Gastroesophageal sphincter (tissue), 4 donors: ENCODE measurements around the gene SLC6A12. TPM values are rescaled to one million over a fixed set of nuclear protein-coding genes. Genes with fewer than 3 reads are reported as not detected.

Source experiments
- ATAC-seq: fragments of 150-250 bp; one replicate; pipeline ENCODE4 v1.9.1; 2016; ENCODE audit warnings: mild to moderate bottlenecking, moderate library complexity
- H3K27ac ChIP-seq, 4 donors: fragments of 200-600 bp; sonication (generic) in 3 of 4; 1 replicate in 3 of 4; 2 replicates in 1 of 4; pipeline ENCODE4 v1.5.1; 2016 to 2019
- H3K27me3 ChIP-seq: fragments of 200-600 bp; sonication (generic); one replicate; pipeline ENCODE4 v1.5.1; 2019
- H3K36me3 ChIP-seq, 2 donors: fragments of 200-600 bp; sonication (generic); one replicate each; pipeline ENCODE4 v1.5.1; 2019; ENCODE audit warnings: control low read depth in 1 of 2
- H3K4me1 ChIP-seq, 3 donors: fragments of 200-600 bp; sonication (generic); 1 replicate in 2 of 3; 2 replicates in 1 of 3; pipeline ENCODE4 v1.5.1; 2016 to 2019; ENCODE audit warnings: control low read depth in 2 of 3
- H3K4me3 ChIP-seq, 2 donors: fragments of 200-600 bp; sonication (generic); one replicate each; pipeline ENCODE4 v1.5.1; 2019; ENCODE audit warnings: mild to moderate bottlenecking in 1 of 2, moderate library complexity in 1 of 2
- H3K9me3 ChIP-seq, 3 donors: fragments of 200-600 bp; sonication (generic); one replicate each; pipeline ENCODE4 v1.5.1; 2017 to 2019; ENCODE audit warnings: control low read depth in 2 of 3
- CTCF ChIP-seq, 4 experiments: fragments of 200-600 bp in 2 of 4; fragments of 450-650 bp in 2 of 4; sonication (generic) in 1 of 4; IDR thresholded peaks; one replicate each; pipeline ENCODE4 v1.5.1; 2017 to 2019; ENCODE audit warnings: antibody characterized with exemption in 4 of 4, mild to moderate bottlenecking in 2 of 4, moderate library complexity in 2 of 4
- EP300 ChIP-seq: sonication (generic); formaldehyde crosslinking; IDR thresholded peaks from one replicate; pipeline ENCODE4 v1.6.1; 2017; ENCODE audit warnings: antibody characterized with exemption, mild to moderate bottlenecking
- POLR2A ChIP-seq, 2 donors: fragments of 450-650 bp; IDR thresholded peaks; one replicate each; pipeline ENCODE4 v1.6.1; 2017; ENCODE audit warnings: antibody characterized with exemption in 2 of 2, mild to moderate bottlenecking in 2 of 2, moderate library complexity in 1 of 2
- POLR2AphosphoS5 ChIP-seq: sonication (generic); formaldehyde crosslinking; IDR thresholded peaks from one replicate; pipeline ENCODE4 v1.6.1; 2017; ENCODE audit warnings: antibody characterized with exemption
- WGBS, 2 donors: methylation state at CpG; one replicate each; pipeline ENCODE4 v1.1.5; 2018; ENCODE audit warnings: low coverage in 1 of 2; 5-methylcytosine and 5-hydroxymethylcytosine counted together
- total RNA-seq, 4 donors: library from RNA; depleted of rRNA; stranded (reverse); fragments of >200 nt; gene quantifications; one replicate each; pipeline ENCODE4 v1.1.0, GENCODE V29; 2016

Gene SLC6A12
- total RNA-seq, 4 donors from 2014 or later: 11.3 TPM; not detected in 3

GRCh38 chr12:209246-209645 lies 4.7 kb downstream of the SLC6A12 start:
- Histone ChIP-seq H3K4me3 (no peak overlapping the region), H3K36me3 (no peaks in the 10 kb centered on the region), H3K9me3 (no peaks in the 10 kb centered on the region), H3K4me1 (peaks cover 0 to 13% (median 0%) of the 10 kb centered on the region in 3 donors), H3K27ac (no peak overlapping the region), H3K27me3 (peaks cover 97% of the 10 kb centered on the region)
- TF ChIP-seq POLR2A (IDR thresholded peaks at IDR 0.05) (no peak), POLR2AphosphoS5 (no peak), EP300 (no peak), CTCF (IDR thresholded peaks at IDR 0.05) (no peak)
- WGBS, 2 donors: 90% methylated on average over 9 of the region's 15 CpGs; no CpG with 5 or more reads in 1 of the 2 donors
- no peak for ATAC-seq

GRCh38 chr12:208813-209212 lies 5.1 kb downstream of the SLC6A12 start:
- H3K9me3 ChIP-seq: no peaks in the 10 kb centered on the region
- H3K27me3 ChIP-seq: peaks cover 97% of the 10 kb centered on the region
- no peaks in the 10 kb centered on the region for H3K36me3 ChIP-seq
- no peak for ATAC-seq
- 68 to 69% methylated on average over 4 of the region's 4 CpGs for WGBS, 2 donors
- no peak for TF ChIP-seq POLR2AphosphoS5
- no peak for TF ChIP-seq POLR2A (IDR thresholded peaks at IDR 0.05)
- no peak for TF ChIP-seq CTCF (IDR thresholded peaks at IDR 0.05)
- no peak for TF ChIP-seq EP300
- peaks cover 0 to 17% (median 0%) of the 10 kb centered on the region in 3 donors for H3K4me1 ChIP-seq
- no peak overlapping the region for H3K27ac ChIP-seq
- H3K4me3 ChIP-seq: no peak overlapping the region

- Histone ChIP-seq H3K27ac (no peak overlapping the region), H3K4me3 (no peak overlapping the region), H3K4me1 (peaks cover 0 to 18% (median 4%) of the 10 kb centered on the region in 3 donors), H3K36me3 (no peaks in the 10 kb centered on the region), H3K27me3 (peaks cover 95% of the 10 kb centered on the region), H3K9me3 (no peaks in the 10 kb centered on the region)
- no peak for ATAC-seq
- 90 to 94% methylated on average over 3 to 4 of the region's 10 CpGs for WGBS, 2 donors
- no peak for TF ChIP-seq POLR2A (IDR thresholded peaks at IDR 0.05)
- no peak for TF ChIP-seq EP300
- TF ChIP-seq POLR2AphosphoS5: no peak
- TF ChIP-seq CTCF (IDR thresholded peaks at IDR 0.05): no peak
Measured at GRCh38 chr12:207804-208203, 6.2 kb downstream of the SLC6A12 start.

GRCh38 chr12:206746-207440 lies 7.1 kb downstream of the SLC6A12 start:
- Histone ChIP-seq H3K36me3 (no peaks in the 10 kb centered on the region), H3K9me3 (no peaks in the 10 kb centered on the region), H3K27ac (no peak overlapping the region), H3K27me3 (peaks cover 95% of the 10 kb centered on the region), H3K4me3 (no peak overlapping the region), H3K4me1 (peaks cover 0 to 14% (median 4%) of the 10 kb centered on the region in 3 donors)
- WGBS, 2 donors: 87 to 95% methylated on average over 7 to 14 of the region's 21 CpGs
- TF ChIP-seq CTCF (IDR thresholded peaks at IDR 0.05): no peak
- TF ChIP-seq POLR2AphosphoS5: no peak
- no peak for TF ChIP-seq POLR2A (IDR thresholded peaks at IDR 0.05)
- no peak for TF ChIP-seq EP300
- no peak for ATAC-seq

- 91% methylated on average over 4 of the region's 4 CpGs; no CpG with 5 or more reads in 1 of the 2 donors for WGBS, 2 donors
- peaks cover 93% of the 10 kb centered on the region for H3K27me3 ChIP-seq
- H3K36me3 ChIP-seq: no peaks in the 10 kb centered on the region
- TF ChIP-seq POLR2A (IDR thresholded peaks at IDR 0.05) (no peak), POLR2AphosphoS5 (no peak), CTCF (IDR thresholded peaks at IDR 0.05) (no peak), EP300 (no peak)
- no peak overlapping the region for H3K27ac ChIP-seq
- H3K4me1 ChIP-seq: peaks cover 0 to 14% (median 4%) of the 10 kb centered on the region in 3 donors
- no peak overlapping the region for H3K4me3 ChIP-seq
- H3K9me3 ChIP-seq: no peaks in the 10 kb centered on the region
- ATAC-seq: no peak
Measured at GRCh38 chr12:205026-205425, 8.9 kb downstream of the SLC6A12 start.
